IMR-90 (cell line): ENCODE measurements around the gene SGO2. TPM values are rescaled to one million over a fixed set of nuclear protein-coding genes. Genes with fewer than 3 reads are reported as not detected.

ENCODE experiments used
- ATAC-seq: fragments of 200-7000 bp; cut with Tn5 transposase; 2 replicates; pipeline ENCODE4 v1.9.1; 2020; ENCODE audit warnings: low read depth, mild to moderate bottlenecking, moderate library complexity
- BruUV-seq: library from RNA; stranded (reverse); fragments of 400-500 nt; replicated peaks from 2 replicates; lab custom pipeline; 2021; lab: Mats Ljungman, UMichigan
- CTCF ChIA-PET: fragments of 300-600 bp; formaldehyde crosslinking; extraction: SDS; loops from one replicate; lab custom pipeline; 2021; ENCODE audit warnings: antibody characterized with exemption; lab: Yijun Ruan, JAX
- POLR2A ChIA-PET: fragments of 300-600 bp; sonication (Branson Sonifier 250); formaldehyde crosslinking; loops from one replicate; lab custom pipeline; 2022; ENCODE audit warnings: antibody characterized with exemption; ENCODE audit not compliant: unreplicated experiment; lab: Charles Lee
- DNase-seq: peaks from one replicate; pipeline ENCODE4 v3.0.0; 2013
- H2AFZ ChIP-seq: replicated peaks from 2 replicates; pipeline ENCODE3; 2013; ENCODE audit warnings: low read length, mild to moderate bottlenecking; ENCODE audit not compliant: poor library complexity
- H2AK5ac ChIP-seq: 2 replicates; pipeline ENCODE4 v1.6.1; 2013; ENCODE audit warnings: low read depth, low read length, inconsistent platforms
- H2AK9ac ChIP-seq: replicated peaks from 2 replicates; pipeline ENCODE3; 2013; ENCODE audit warnings: mild to moderate bottlenecking, low read depth, low read length, moderate library complexity; ENCODE audit not compliant: poor library complexity
- H2BK120ac ChIP-seq: 2 replicates; pipeline ENCODE4 v1.6.1; 2013; ENCODE audit warnings: low read depth, low read length, inconsistent platforms
- H2BK15ac ChIP-seq: 3 replicates; pipeline ENCODE4 v1.6.1; 2013; ENCODE audit warnings: low read depth, low read length, inconsistent platforms
- H2BK20ac ChIP-seq: 2 replicates; pipeline ENCODE4 v1.6.1; 2013; ENCODE audit warnings: low read depth, mild to moderate bottlenecking, inconsistent platforms, low read length, moderate library complexity
- H2BK5ac ChIP-seq: 2 replicates; pipeline ENCODE4 v1.6.1; 2013; ENCODE audit warnings: mild to moderate bottlenecking, low read depth, low read length, inconsistent platforms; ENCODE audit not compliant: poor library complexity, severe bottlenecking
- H3K14ac ChIP-seq: replicated peaks from 2 replicates; pipeline ENCODE4 v1.6.1; 2013; ENCODE audit warnings: low read depth, low read length, inconsistent platforms
- H3K18ac ChIP-seq: 2 replicates; pipeline ENCODE4 v1.6.1; 2013; ENCODE audit warnings: low read depth, low read length, control low read depth
- H3K23ac ChIP-seq: 2 replicates; pipeline ENCODE4 v1.6.1; 2013; ENCODE audit warnings: low read depth, low read length, inconsistent platforms
- H3K27ac ChIP-seq: 2 replicates; pipeline ENCODE4 v1.5.1; 2013; ENCODE audit warnings: mild to moderate bottlenecking, control low read depth, low read length; ENCODE audit not compliant: insufficient read depth
- H3K27me3 ChIP-seq: 2 replicates; pipeline ENCODE4 v1.6.1; 2013; ENCODE audit warnings: low read length; ENCODE audit not compliant: control insufficient read depth, insufficient read depth
- H3K36me3 ChIP-seq: 2 replicates; pipeline ENCODE4 v1.6.1; 2013; ENCODE audit warnings: low read length, mixed read lengths; ENCODE audit not compliant: control insufficient read depth, insufficient read depth
- H3K4ac ChIP-seq: 2 replicates; pipeline ENCODE4 v1.6.1; 2013; ENCODE audit warnings: low read depth, low read length, inconsistent platforms
- H3K4me1 ChIP-seq: 2 replicates; pipeline ENCODE4 v1.6.1; 2013; ENCODE audit warnings: low read length, mixed read lengths; ENCODE audit not compliant: control insufficient read depth, insufficient read depth
- H3K4me2 ChIP-seq: 2 replicates; pipeline ENCODE4 v1.6.1; 2013; ENCODE audit warnings: low read depth, mild to moderate bottlenecking, control low read depth, low read length, moderate library complexity
- H3K4me3 ChIP-seq: 2 replicates; pipeline ENCODE4 v1.5.1; 2013; ENCODE audit warnings: low read depth, mild to moderate bottlenecking, control low read depth, low read length, moderate library complexity; ENCODE audit not compliant: insufficient read depth
- H3K56ac ChIP-seq: 2 replicates; pipeline ENCODE4 v1.6.1; 2013; ENCODE audit warnings: low read length, inconsistent platforms; ENCODE audit not compliant: insufficient read depth; ENCODE audit errors: extremely low read depth
- H3K79me1 ChIP-seq, 2 experiments: 2 replicates each; pipeline ENCODE4 v1.6.1; 2013; ENCODE audit warnings: low read length in 2 of 2, inconsistent platforms in 1 of 2, low read depth in 1 of 2
- H3K9ac ChIP-seq: 2 replicates; pipeline ENCODE4 v1.6.1; 2013; ENCODE audit warnings: low read depth, low read length, control low read depth
- H3K9me1 ChIP-seq: 2 replicates; pipeline ENCODE4 v1.6.1; 2013; ENCODE audit warnings: low read length, inconsistent platforms; ENCODE audit not compliant: insufficient read depth
- H3K9me3 ChIP-seq: 2 replicates; pipeline ENCODE4 v1.6.1; 2013; ENCODE audit warnings: low read length; ENCODE audit not compliant: control insufficient read depth, insufficient read depth
- H4K20me1 ChIP-seq: 2 replicates; pipeline ENCODE4 v1.6.1; 2013; ENCODE audit warnings: low read length, inconsistent platforms; ENCODE audit not compliant: insufficient read depth
- H4K5ac ChIP-seq: 2 replicates; pipeline ENCODE4 v1.6.1; 2013; ENCODE audit warnings: mild to moderate bottlenecking, low read depth, low read length, control low read depth
- H4K8ac ChIP-seq, 2 experiments: 2 replicates each; pipeline ENCODE4 v1.6.1; 2013; ENCODE audit warnings: low read depth in 2 of 2, low read length in 2 of 2, control low read depth in 1 of 2, inconsistent platforms in 1 of 2
- H4K91ac ChIP-seq: 2 replicates; pipeline ENCODE4 v1.6.1; 2013; ENCODE audit warnings: low read depth, low read length, inconsistent platforms; ENCODE audit not compliant: insufficient read depth
- CHD1 ChIP-seq: IDR thresholded peaks from 2 replicates; pipeline ENCODE4 v1.6.1; 2012; ENCODE audit warnings: low read depth, low read length, improper control_type of control experiment
- FOS ChIP-seq: fragments of 150-350 bp; IDR thresholded peaks from 2 replicates; pipeline ENCODE4 v1.6.1; 2016; ENCODE audit warnings: low read depth, low read length
- MAZ ChIP-seq: IDR thresholded peaks from 2 replicates; pipeline ENCODE4 v1.6.1; 2012; ENCODE audit warnings: low read depth, mild to moderate bottlenecking, low read length, improper control_type of control experiment, moderate library complexity, borderline replicate concordance
- MXI1 ChIP-seq: IDR thresholded peaks from 2 replicates; pipeline ENCODE4 v1.6.1; 2012; ENCODE audit warnings: low read depth, mild to moderate bottlenecking, low read length, moderate library complexity, borderline replicate concordance
- USF2 ChIP-seq: fragments of 150-350 bp; IDR thresholded peaks from 2 replicates; pipeline ENCODE4 v1.6.1; 2017; ENCODE audit warnings: mild to moderate bottlenecking, antibody characterized with exemption, low read length, low read depth
- WGBS, 2 experiments: methylation state at CpG; one replicate each; pipeline versions ENCODE4 v1.1.5 to v1.1.7; 2013; ENCODE audit warnings: missing lambda C conversion rate in 2 of 2; ENCODE audit not compliant: insufficient read length in 1 of 2; ENCODE audit errors: extremely low coverage in 2 of 2; 5-methylcytosine and 5-hydroxymethylcytosine counted together
- dilution Hi-C: fragments of 300-500 bp; cut with HindIII; formaldehyde crosslinking; loops from one replicate; pipeline ENCODE4 v1.14.3; 2018; ENCODE audit warnings: low sequenced_read_pairs; ENCODE audit not compliant: unreplicated experiment
- in situ Hi-C: fragments of 300-500 bp; cut with MboI; formaldehyde crosslinking; loops from 3 replicates; pipeline ENCODE4 v1.14.3; 2019; ENCODE audit warnings: low sequenced_read_pairs, inconsistent platforms, mixed read lengths
- intact Hi-C: fragments of 100-400 bp; cut with micrococcal nuclease; formaldehyde crosslinking; loops from 2 replicates; pipeline ENCODE4 v1.10.0; 2022
- polyA plus RNA-seq, 3 experiments: library from polyadenylated mRNA; depleted of rRNA; stranded (reverse); fragments of >200 nt; gene quantifications; 2 replicates each; pipeline ENCODE4 v1.2.3, GENCODE V29; 2012; ENCODE audit warnings: low replicate concordance in 1 of 3
- total RNA-seq: library from RNA; depleted of rRNA; stranded (reverse); fragments of >200 nt; gene quantifications from 2 replicates; pipeline ENCODE4 v1.2.3, GENCODE V29; 2012

The SGO2 gene
- total and polyA plus RNA-seq, 2 of the 4 experiments (the other 2 are of a cell fraction), result 5.4 to 6.3 TPM

- H2BK15ac ChIP-seq, result no peak overlapping the region
- no peak overlapping the region for H4K91ac ChIP-seq
- POLR2A ChIA-PET, result interaction anchor here (0.7 kb wide), 1 partner anchor 22 kb away, joined by 16 read pairs; no protein-coding TSS in a partner anchor
- no peaks in the 10 kb centered on the region for H4K20me1 ChIP-seq
- H4K5ac ChIP-seq, result no peak overlapping the region
- no peak overlapping the region for H3K56ac ChIP-seq
- no peaks in the 10 kb centered on the region for H3K27me3 ChIP-seq
- H3K9me1 ChIP-seq, result peaks cover 27% of the 10 kb centered on the region
- dilution Hi-C loops, result no loop called here
- H4K8ac ChIP-seq, result no peak overlapping the region
- H3K4me3 ChIP-seq, result no peak overlapping the region
- no peak overlapping the region for H3K18ac ChIP-seq
- CTCF ChIA-PET, result interaction anchor here (1.1 kb wide), 1 partner anchor 82 kb away, joined by 3 read pairs; no protein-coding TSS in a partner anchor
- H2AFZ ChIP-seq, result no peak overlapping the region
- no peak overlapping the region; the same call in 1 of the 2 replicates for H2AK5ac ChIP-seq
- DNase-seq (no peak), ATAC-seq (no peak)
- no peak overlapping the region for H2BK5ac ChIP-seq
- H2BK120ac ChIP-seq, result no peak overlapping the region
- peaks cover 29% of the 10 kb centered on the region for H3K4me1 ChIP-seq
- no peaks in the 10 kb centered on the region for H3K36me3 ChIP-seq
- in situ Hi-C loops, result no loop called here
- TF ChIP-seq USF2 (no peak), CHD1 (no peak), FOS (no peak), MXI1 (no peak), MAZ (no peak)
- BruUV-seq, result no TSS peak
- H3K14ac ChIP-seq, result no peak overlapping the region
- H3K9me3 ChIP-seq, result no peaks in the 10 kb centered on the region
- H3K23ac ChIP-seq, result no peak overlapping the region
- no peak overlapping the region for H3K4ac ChIP-seq
- no peak overlapping the region for H3K27ac ChIP-seq
- no peak overlapping the region for H3K9ac ChIP-seq
- 95% methylated on average over 4 of the region's 7 CpGs; no CpG with 5 or more reads in 1 of the 2 experiments for WGBS, 2 experiments
- H2BK20ac ChIP-seq, result no peak overlapping the region
- intact Hi-C loops, result no loop called here
- H3K79me1 ChIP-seq, result no peaks in the 10 kb centered on the region
- no peak overlapping the region for H2AK9ac ChIP-seq
- H3K4me2 ChIP-seq, result no peak overlapping the region
Measured at GRCh38 chr2:200620606-200621390, 94.8 kb downstream of the SGO2 start.
